Tibial nerve (tissue), 4 donors: Measurements from ENCODE around the gene PIK3C3.

ENCODE experiments used
- CTCF ChIP-seq, 5 experiments: fragments of 200-600 bp in 3 of 5; fragments of 450-650 bp in 2 of 5; sonication (generic) in 3 of 5; IDR thresholded peaks; one replicate each; pipeline ENCODE4 v1.5.1; 2016 to 2019; ENCODE audit warnings: antibody characterized with exemption in 5 of 5, mild to moderate bottlenecking in 3 of 5, moderate library complexity in 2 of 5
- EP300 ChIP-seq, 2 donors: sonication (generic); formaldehyde crosslinking; IDR thresholded peaks; one replicate each; pipeline ENCODE4 v1.6.1; 2017; ENCODE audit warnings: antibody characterized with exemption in 2 of 2, mild to moderate bottlenecking in 1 of 2
- POLR2A ChIP-seq, 2 donors: fragments of 450-650 bp; IDR thresholded peaks; one replicate each; pipeline ENCODE4 v1.6.1; 2017; ENCODE audit warnings: antibody characterized with exemption in 2 of 2, mild to moderate bottlenecking in 2 of 2, moderate library complexity in 2 of 2

GRCh38 chr18:42131066-42131929 lies 176.3 kb downstream of the PIK3C3 start:
- TF ChIP-seq CTCF (IDR thresholded peaks at IDR 0.05), result no peak
- no peak for TF ChIP-seq EP300 (IDR thresholded peaks at IDR 0.05)
- TF ChIP-seq POLR2A (IDR thresholded peaks at IDR 0.05), result no peak
